HepG2 (cell line): Measurements from ENCODE around the gene VAMP5. TPM values are rescaled to one million over a fixed set of nuclear protein-coding genes. Genes with fewer than 3 reads are reported as not detected.

Experiments used
- ADNP ChIP-seq: sonication (generic); formaldehyde crosslinking; IDR thresholded peaks from 2 replicates; pipeline ENCODE4 v1.4.0; 2020; ENCODE audit warnings: missing genetic modification reagents
- ATF1 ChIP-seq: IDR thresholded peaks from 2 replicates; pipeline ENCODE4 v1.6.1; 2016; ENCODE audit warnings: mild to moderate bottlenecking, control low read depth
- CBX5 ChIP-seq: sonication (generic); formaldehyde crosslinking; IDR thresholded peaks from 2 replicates; pipeline ENCODE4 v1.4.0; 2020; ENCODE audit warnings: missing genetic modification reagents, borderline replicate concordance
- ETV5 ChIP-seq: IDR thresholded peaks from 2 replicates; pipeline ENCODE4 v1.6.1; 2018; ENCODE audit warnings: missing biosample characterization, missing genetic modification reagents, inconsistent platforms, borderline replicate concordance
- HMG20A ChIP-seq: IDR thresholded peaks from 2 replicates; pipeline ENCODE4 v1.6.1; 2016; ENCODE audit warnings: borderline replicate concordance
- KDM4B ChIP-seq: sonication (generic); formaldehyde crosslinking; IDR thresholded peaks from 2 replicates; pipeline ENCODE4 v1.4.0; 2020; ENCODE audit warnings: missing genetic modification reagents
- KDM6A ChIP-seq: IDR thresholded peaks from 2 replicates; pipeline ENCODE4 v1.6.1; 2016; ENCODE audit warnings: low read depth
- MEF2D ChIP-seq: sonication (generic); formaldehyde crosslinking; IDR thresholded peaks from 2 replicates; pipeline ENCODE4 v1.5.1; 2020; ENCODE audit warnings: mild to moderate bottlenecking, missing genetic modification reagents
- PRPF4 ChIP-seq: fragments of 200-400 bp; formaldehyde crosslinking; IDR thresholded peaks from 2 replicates; pipeline ENCODE4 v1.6.1; 2016; ENCODE audit warnings: low read length, low read depth; ENCODE audit not compliant: poor library complexity, severe bottlenecking
- RNF2 ChIP-seq: fragments of 450-650 bp; conservative IDR thresholded peaks from 2 replicates; pipeline ENCODE4 v1.6.1; 2016; ENCODE audit warnings: low read depth
- ZFP62 ChIP-seq: sonication (generic); formaldehyde crosslinking; IDR thresholded peaks from 2 replicates; pipeline ENCODE4 v1.4.0; 2020; ENCODE audit warnings: missing genetic modification reagents
- ZNF264 ChIP-seq: sonication (generic); formaldehyde crosslinking; IDR thresholded peaks from 2 replicates; pipeline ENCODE4 v1.4.0; 2020; ENCODE audit warnings: missing genetic modification reagents
- polyA plus RNA-seq, 8 experiments: library from polyadenylated mRNA; depleted of rRNA in 3 of 8; stranded (reverse) in 7 of 8; unstranded in 1 of 8; fragments of >200 nt; fragmentation: Illumina TruSeq in 4 of 8; extraction: Trizol in 4 of 8; gene quantifications; 2 replicates each; pipeline versions ENCODE4 v1.2.1 to v1.2.3, GENCODE V29; 2011 to 2016; ENCODE audit warnings: low read depth in 4 of 8, missing spikeins in 1 of 8, mixed read lengths in 1 of 8; ENCODE audit not compliant: insufficient read depth in 1 of 8
- total RNA-seq, 5 experiments: library from RNA; depleted of rRNA; stranded (reverse); fragments of >200 nt; fragmentation: Illumina TruSeq; extraction: Trizol; gene quantifications; 2 replicates each; pipeline ENCODE4 v1.2.3, GENCODE V29; 2016; ENCODE audit warnings: low read depth in 1 of 5
- TF ChIP-seq, protein P1 (sequence below): sonication (generic); formaldehyde crosslinking; IDR thresholded peaks from 2 replicates; pipeline ENCODE4 v1.8.1; 2023; ENCODE audit warnings: mild to moderate bottlenecking, missing genetic modification reagents
- TF ChIP-seq, protein P2 (sequence below): sonication (generic); formaldehyde crosslinking; IDR thresholded peaks from 2 replicates; pipeline ENCODE4 v1.4.0; 2020; ENCODE audit warnings: missing genetic modification reagents
- TF ChIP-seq, protein P3 (sequence below): sonication (generic); formaldehyde crosslinking; IDR thresholded peaks from 2 replicates; pipeline ENCODE4 v1.8.0; 2022; ENCODE audit warnings: mild to moderate bottlenecking, missing genetic modification reagents; ENCODE audit not compliant: insufficient replicate concordance
- TF ChIP-seq, protein P4 (sequence below), 2 experiments: sonication (generic) in 1 of 2; formaldehyde crosslinking in 1 of 2; IDR thresholded peaks; 2 replicates each; pipeline versions ENCODE4 v1.4.0 to v1.6.1; 2018 to 2020; ENCODE audit warnings: missing genetic modification reagents in 2 of 2, borderline replicate concordance in 1 of 2, low read depth in 1 of 2, mild to moderate bottlenecking in 1 of 2, missing biosample characterization in 1 of 2
- TF ChIP-seq, protein P5 (sequence below): sonication (generic); formaldehyde crosslinking; IDR thresholded peaks from 2 replicates; pipeline ENCODE4 v1.4.0; 2020; ENCODE audit warnings: missing genetic modification reagents, borderline replicate concordance

VAMP5 gene
- total and polyA plus RNA-seq, 2 of the 13 experiments (the other 11 are each of a cell fraction or from before 2014, with no cell fraction given): 7.2 to 56.7 TPM

DNA sequence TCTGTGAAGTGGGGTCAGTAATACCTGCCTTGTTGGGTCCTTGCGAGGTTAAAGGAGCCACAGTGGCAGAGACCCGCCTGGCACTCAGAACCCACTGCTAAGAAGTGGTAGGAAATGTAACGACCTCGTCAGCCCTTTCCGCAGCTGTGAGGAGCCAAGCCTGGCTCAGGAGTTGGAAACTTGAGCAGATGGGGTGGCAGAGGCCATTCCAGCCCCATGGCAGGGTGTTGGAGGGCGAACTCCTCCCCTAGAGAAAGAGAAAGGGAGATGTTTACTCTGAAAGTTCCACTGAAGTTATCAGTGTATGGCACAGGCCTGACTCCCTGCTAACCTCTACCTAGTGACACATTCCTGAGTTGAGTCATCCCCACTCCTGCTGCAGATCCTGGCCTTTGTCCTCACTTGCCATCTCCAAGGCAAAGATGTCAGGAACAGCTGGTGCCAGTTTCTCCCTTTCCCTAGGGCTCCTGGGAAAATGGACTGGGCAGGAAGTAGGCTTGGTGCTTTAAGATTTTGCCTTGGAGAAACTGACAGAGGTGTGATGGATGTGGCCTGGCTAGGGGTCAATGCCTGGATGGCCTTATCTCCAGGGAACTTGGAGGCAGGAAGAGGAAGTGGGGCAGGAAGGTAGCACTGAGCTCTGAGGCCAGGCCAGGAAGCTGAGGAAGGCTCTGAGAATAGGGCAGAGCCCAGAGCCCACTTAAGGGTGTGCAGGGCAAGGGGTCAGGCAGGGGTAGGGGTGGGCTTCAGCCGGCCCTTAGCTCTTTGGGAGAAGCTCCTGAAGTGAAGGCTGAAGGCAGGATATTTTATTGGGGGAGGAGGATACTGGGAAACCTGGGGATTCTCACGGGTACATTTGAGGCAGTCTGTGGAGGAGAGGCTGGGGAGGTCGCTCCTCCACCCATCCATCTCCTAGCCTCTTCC, 888 bp downstream of the VAMP5 start (continued):
- TF ChIP-seq, protein P1, sequence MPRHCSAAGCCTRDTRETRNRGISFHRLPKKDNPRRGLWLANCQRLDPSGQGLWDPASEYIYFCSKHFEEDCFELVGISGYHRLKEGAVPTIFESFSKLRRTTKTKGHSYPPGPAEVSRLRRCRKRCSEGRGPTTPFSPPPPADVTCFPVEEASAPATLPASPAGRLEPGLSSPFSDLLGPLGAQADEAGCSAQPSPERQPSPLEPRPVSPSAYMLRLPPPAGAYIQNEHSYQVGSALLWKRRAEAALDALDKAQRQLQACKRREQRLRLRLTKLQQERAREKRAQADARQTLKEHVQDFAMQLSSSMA (CRISPR knock-in tag): no peak
- TF ChIP-seq MEF2D (CRISPR knock-in tag) (peak; percentile 94), KDM6A (0 out of 2 replicates have a peak, but pooled peaks have one; percentile 68), KDM4B (CRISPR knock-in tag) (peak; percentile 35; the same call in 1 of the 2 replicates), RNF2 (no peak; the same call in 1 of the 2 replicates), ADNP (CRISPR knock-in tag) (0 out of 2 replicates have a peak, but pooled peaks have one; percentile 19), PRPF4 (no peak), CBX5 (CRISPR knock-in tag) (no peak; the same call in 1 of the 2 replicates), ETV5 (CRISPR knock-in tag) (peak; percentile 81; the same call in 1 of the 2 replicates), ATF1 (CRISPR knock-in tag) (no peak), ZNF264 (CRISPR knock-in tag) (peak; percentile 13; the same call in 1 of the 2 replicates), HMG20A (CRISPR knock-in tag) (peak; percentile 75; the same call in 1 of the 2 replicates), ZFP62 (no peak)
- TF ChIP-seq, protein P2, sequence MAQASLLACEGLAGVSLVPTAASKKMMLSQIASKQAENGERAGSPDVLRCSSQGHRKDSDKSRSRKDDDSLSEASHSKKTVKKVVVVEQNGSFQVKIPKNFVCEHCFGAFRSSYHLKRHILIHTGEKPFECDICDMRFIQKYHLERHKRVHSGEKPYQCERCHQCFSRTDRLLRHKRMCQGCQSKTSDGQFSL: no peak
- TF ChIP-seq, protein P3, sequence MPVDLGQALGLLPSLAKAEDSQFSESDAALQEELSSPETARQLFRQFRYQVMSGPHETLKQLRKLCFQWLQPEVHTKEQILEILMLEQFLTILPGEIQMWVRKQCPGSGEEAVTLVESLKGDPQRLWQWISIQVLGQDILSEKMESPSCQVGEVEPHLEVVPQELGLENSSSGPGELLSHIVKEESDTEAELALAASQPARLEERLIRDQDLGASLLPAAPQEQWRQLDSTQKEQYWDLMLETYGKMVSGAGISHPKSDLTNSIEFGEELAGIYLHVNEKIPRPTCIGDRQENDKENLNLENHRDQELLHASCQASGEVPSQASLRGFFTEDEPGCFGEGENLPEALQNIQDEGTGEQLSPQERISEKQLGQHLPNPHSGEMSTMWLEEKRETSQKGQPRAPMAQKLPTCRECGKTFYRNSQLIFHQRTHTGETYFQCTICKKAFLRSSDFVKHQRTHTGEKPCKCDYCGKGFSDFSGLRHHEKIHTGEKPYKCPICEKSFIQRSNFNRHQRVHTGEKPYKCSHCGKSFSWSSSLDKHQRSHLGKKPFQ (CRISPR knock-in tag): no peak
- TF ChIP-seq, protein P4, sequence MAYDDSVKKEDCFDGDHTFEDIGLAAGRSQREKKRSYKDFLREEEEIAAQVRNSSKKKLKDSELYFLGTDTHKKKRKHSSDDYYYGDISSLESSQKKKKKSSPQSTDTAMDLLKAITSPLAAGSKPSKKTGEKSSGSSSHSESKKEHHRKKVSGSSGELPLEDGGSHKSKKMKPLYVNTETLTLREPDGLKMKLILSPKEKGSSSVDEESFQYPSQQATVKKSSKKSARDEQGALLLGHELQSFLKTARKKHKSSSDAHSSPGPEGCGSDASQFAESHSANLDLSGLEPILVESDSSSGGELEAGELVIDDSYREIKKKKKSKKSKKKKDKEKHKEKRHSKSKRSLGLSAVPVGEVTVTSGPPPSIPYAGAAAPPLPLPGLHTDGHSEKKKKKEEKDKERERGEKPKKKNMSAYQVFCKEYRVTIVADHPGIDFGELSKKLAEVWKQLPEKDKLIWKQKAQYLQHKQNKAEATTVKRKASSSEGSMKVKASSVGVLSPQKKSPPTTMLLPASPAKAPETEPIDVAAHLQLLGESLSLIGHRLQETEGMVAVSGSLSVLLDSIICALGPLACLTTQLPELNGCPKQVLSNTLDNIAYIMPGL (CRISPR knock-in tag; IDR thresholded peaks at IDR 0.05; ENCODE audit: borderline replicate concordance in 1 of 2, low read depth in 1 of 2): peak in 1 of 2 experiments; percentile 57; a peak in 3 of 4 replicates
- TF ChIP-seq, protein P5, sequence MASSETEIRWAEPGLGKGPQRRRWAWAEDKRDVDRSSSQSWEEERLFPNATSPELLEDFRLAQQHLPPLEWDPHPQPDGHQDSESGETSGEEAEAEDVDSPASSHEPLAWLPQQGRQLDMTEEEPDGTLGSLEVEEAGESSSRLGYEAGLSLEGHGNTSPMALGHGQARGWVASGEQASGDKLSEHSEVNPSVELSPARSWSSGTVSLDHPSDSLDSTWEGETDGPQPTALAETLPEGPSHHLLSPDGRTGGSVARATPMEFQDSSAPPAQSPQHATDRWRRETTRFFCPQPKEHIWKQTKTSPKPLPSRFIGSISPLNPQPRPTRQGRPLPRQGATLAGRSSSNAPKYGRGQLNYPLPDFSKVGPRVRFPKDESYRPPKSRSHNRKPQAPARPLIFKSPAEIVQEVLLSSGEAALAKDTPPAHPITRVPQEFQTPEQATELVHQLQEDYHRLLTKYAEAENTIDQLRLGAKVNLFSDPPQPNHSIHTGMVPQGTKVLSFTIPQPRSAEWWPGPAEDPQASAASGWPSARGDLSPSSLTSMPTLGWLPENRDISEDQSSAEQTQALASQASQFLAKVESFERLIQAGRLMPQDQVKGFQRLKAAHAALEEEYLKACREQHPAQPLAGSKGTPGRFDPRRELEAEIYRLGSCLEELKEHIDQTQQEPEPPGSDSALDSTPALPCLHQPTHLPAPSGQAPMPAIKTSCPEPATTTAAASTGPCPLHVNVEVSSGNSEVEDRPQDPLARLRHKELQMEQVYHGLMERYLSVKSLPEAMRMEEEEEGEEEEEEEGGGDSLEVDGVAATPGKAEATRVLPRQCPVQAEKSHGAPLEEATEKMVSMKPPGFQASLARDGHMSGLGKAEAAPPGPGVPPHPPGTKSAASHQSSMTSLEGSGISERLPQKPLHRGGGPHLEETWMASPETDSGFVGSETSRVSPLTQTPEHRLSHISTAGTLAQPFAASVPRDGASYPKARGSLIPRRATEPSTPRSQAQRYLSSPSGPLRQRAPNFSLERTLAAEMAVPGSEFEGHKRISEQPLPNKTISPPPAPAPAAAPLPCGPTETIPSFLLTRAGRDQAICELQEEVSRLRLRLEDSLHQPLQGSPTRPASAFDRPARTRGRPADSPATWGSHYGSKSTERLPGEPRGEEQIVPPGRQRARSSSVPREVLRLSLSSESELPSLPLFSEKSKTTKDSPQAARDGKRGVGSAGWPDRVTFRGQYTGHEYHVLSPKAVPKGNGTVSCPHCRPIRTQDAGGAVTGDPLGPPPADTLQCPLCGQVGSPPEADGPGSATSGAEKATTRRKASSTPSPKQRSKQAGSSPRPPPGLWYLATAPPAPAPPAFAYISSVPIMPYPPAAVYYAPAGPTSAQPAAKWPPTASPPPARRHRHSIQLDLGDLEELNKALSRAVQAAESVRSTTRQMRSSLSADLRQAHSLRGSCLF (CRISPR knock-in tag): no peak
